GM12801 (cell line): Measurements from ENCODE around the gene CHD6.

Source experiments
- TF ChIP-seq, protein P1 (sequence below): IDR thresholded peaks from one replicate; pipeline ENCODE4 v1.5.1; 2011; ENCODE audit warnings: control low read depth; ENCODE audit not compliant: insufficient read length; ENCODE audit errors: extremely low read depth

CHD6 gene

DNA sequence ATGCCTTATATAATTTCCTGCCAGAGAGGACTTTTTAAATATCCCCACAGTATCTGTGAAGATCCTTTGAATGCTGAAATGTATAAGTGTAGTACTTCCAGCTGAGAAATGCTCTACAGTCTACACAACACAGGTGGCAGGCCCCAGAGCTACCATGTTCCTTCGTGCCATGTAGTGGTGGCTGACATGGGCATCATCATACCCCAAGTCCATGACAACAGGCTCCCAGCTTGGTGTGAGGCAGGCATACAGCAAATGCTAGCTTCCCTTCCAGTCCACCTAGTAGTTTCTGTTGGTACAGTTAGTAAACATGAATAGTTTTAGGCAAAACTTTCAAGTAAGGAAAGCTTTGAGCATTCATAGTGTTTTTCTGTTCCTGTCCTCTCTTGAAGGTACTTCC, 190.3 kb downstream of the CHD6 start:
- TF ChIP-seq, protein P1, sequence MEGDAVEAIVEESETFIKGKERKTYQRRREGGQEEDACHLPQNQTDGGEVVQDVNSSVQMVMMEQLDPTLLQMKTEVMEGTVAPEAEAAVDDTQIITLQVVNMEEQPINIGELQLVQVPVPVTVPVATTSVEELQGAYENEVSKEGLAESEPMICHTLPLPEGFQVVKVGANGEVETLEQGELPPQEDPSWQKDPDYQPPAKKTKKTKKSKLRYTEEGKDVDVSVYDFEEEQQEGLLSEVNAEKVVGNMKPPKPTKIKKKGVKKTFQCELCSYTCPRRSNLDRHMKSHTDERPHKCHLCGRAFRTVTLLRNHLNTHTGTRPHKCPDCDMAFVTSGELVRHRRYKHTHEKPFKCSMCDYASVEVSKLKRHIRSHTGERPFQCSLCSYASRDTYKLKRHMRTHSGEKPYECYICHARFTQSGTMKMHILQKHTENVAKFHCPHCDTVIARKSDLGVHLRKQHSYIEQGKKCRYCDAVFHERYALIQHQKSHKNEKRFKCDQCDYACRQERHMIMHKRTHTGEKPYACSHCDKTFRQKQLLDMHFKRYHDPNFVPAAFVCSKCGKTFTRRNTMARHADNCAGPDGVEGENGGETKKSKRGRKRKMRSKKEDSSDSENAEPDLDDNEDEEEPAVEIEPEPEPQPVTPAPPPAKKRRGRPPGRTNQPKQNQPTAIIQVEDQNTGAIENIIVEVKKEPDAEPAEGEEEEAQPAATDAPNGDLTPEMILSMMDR = no peak

DNA sequence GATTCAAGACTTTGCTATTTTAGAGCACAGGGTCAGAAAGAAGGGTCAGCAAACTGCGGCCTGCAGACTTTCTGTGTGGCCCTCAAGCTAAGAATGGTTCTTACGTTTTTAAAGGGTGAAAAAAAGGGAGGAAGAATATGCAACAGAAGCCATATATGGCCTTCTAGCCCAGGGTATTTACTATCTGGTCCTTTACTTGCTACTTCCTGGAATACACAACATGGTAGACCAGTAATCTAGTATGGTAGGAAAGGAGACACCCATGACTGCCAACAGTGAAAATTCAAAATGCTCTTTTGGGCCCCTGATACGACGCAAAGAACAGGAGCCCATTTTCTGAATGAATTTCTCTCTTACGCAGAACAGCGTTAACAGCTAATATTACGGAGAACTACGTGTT, 191.2 kb downstream of the CHD6 start:
- TF ChIP-seq, protein P1 = no peak

GRCh38 chr20:41426086-41426830, 191.9 kb downstream of the CHD6 start:
- TF ChIP-seq, protein P1 = no peak

DNA sequence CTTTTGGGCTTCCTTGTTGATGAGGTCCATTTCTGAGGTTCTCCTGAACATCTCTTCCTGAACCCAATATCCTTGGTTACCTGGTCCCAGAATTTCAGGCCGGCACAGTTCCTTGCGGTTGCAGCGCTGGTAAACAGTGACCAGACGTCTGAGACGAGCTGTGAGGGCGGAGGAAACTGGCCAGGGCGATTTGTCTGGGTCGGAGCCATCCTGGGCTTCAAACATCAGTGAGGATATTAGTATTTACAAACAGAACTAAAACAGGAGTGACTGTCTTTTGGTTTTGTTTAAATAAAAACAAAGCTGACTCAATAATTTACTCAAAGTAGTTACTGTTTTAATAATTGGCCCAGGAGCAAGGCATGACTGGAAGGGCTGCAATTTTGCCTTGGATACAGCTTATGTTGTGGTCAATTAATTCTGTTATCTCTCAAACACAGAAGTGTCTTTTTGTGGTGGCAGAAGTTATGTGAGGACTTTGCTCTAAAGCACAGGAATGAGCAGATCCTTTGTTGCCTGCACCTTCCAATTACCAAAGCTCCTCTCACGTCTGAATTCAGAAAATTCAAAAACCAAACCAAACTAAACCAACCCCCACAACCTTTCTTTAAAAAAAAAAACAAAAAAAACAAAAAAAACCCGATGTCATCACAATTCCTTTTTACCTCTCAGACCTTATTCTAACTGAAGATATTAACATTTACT, 192.8 kb downstream of the CHD6 start:
- TF ChIP-seq, protein P1 = no peak

DNA sequence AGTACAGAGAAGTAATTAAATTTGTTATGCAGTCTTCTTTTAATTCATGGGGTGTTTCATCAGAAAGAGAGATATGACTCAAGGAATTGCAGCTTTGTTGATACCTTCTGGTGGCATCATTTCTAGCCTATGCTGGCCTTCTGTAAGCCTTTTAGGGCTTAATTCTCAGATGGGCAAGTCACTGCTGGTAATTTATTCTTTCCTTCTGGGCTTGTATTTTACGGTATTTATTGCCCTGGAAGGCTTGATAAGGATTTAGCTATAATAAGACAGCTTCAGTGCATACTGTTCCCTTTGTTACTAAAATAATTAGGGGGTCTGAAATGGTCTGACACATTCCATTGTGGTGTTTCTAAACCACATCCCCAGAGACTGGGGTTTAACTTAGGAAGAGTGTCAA, 193.6 kb downstream of the CHD6 start:
- TF ChIP-seq, protein P1 = no peak

GRCh38 chr20:41424011-41424410, 194.2 kb downstream of the CHD6 start:
- TF ChIP-seq, protein P1 = no peak

GRCh38 chr20:41422953-41423352, 195.2 kb downstream of the CHD6 start:
- TF ChIP-seq, protein P1 = no peak
